ENCODE data around the gene CREBBP. TPM values are rescaled to one million over a fixed set of nuclear protein-coding genes. Genes with fewer than 3 reads are reported as not detected.

CREBBP gene
- total and polyA plus RNA-seq, 2 donors (not counting 1 experiment from before 2014, with no cell fraction given): 6.1 to 22.6 TPM

DNA sequence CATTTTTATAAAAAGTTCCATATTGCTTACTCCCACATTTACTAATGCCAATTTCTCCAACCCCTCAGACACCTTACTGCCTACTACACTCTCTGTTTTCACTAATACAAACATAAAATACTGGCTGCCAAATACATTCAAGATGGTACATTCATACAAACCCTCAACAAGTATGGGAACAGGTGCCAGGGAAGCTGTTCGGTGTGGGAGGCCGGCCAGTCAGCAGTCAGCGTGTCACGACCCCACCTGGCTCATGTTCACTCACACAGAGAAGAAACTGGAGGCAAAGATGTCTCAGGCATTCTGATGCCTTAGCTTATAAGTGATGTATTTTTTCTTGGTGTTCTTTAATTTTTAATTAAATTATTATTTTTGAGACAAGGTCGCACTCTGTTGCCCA, 120.8 kb downstream of the CREBBP start:
- H2AFZ ChIP-seq (ENCODE audit: low read length): no peak overlapping the region
- no peak overlapping the region for H3K9ac ChIP-seq (ENCODE audit: insufficient read depth, low read length)
- no peak overlapping the region for H3K4me2 ChIP-seq (ENCODE audit: extremely low read depth, insufficient read depth, low read length)
- no peaks in the 10 kb centered on the region for H4K20me1 ChIP-seq (ENCODE audit: control insufficient read depth, extremely low read depth, insufficient read depth, low read length)
- H3K9me3 ChIP-seq (ENCODE audit: control insufficient read depth, insufficient read depth, low read depth, low read length): no peaks in the 10 kb centered on the region
- no peak for DNase-seq (ENCODE audit: low read depth in 2 of 2)
- H3K4me1 ChIP-seq (ENCODE audit: control insufficient read depth, extremely low read depth, insufficient read depth, low read length): no peaks in the 10 kb centered on the region
- H3K4me3 ChIP-seq (replicated peaks in 1 of 4; ENCODE audit: control extremely low read depth in 1 of 4, insufficient read depth in 1 of 4, low read depth in 3 of 4, low read length in 4 of 4): no peak overlapping the region
- H3K27ac ChIP-seq (ENCODE audit: insufficient read depth, low read length): no peak overlapping the region
- peaks cover 7% of the 10 kb centered on the region for H3K36me3 ChIP-seq (ENCODE audit: control insufficient read depth, insufficient read depth, low read length)
- H3K79me2 ChIP-seq (ENCODE audit: control insufficient read depth, insufficient read depth, low read length): no peaks in the 10 kb centered on the region
- H3K27me3 ChIP-seq (ENCODE audit: control insufficient read depth, insufficient read depth, low read length): no peaks in the 10 kb centered on the region
- TF ChIP-seq, protein P1, sequence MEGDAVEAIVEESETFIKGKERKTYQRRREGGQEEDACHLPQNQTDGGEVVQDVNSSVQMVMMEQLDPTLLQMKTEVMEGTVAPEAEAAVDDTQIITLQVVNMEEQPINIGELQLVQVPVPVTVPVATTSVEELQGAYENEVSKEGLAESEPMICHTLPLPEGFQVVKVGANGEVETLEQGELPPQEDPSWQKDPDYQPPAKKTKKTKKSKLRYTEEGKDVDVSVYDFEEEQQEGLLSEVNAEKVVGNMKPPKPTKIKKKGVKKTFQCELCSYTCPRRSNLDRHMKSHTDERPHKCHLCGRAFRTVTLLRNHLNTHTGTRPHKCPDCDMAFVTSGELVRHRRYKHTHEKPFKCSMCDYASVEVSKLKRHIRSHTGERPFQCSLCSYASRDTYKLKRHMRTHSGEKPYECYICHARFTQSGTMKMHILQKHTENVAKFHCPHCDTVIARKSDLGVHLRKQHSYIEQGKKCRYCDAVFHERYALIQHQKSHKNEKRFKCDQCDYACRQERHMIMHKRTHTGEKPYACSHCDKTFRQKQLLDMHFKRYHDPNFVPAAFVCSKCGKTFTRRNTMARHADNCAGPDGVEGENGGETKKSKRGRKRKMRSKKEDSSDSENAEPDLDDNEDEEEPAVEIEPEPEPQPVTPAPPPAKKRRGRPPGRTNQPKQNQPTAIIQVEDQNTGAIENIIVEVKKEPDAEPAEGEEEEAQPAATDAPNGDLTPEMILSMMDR (conservative IDR thresholded peaks at IDR 0.05 in 1 of 2, IDR thresholded peaks at IDR 0.05 in 1 of 2; ENCODE audit: low read depth in 1 of 2, low read length in 2 of 2): no peak
- TF ChIP-seq EZH2 (IDR thresholded peaks at IDR 0.05; ENCODE audit: low read length, missing control alignments): no peak

DNA sequence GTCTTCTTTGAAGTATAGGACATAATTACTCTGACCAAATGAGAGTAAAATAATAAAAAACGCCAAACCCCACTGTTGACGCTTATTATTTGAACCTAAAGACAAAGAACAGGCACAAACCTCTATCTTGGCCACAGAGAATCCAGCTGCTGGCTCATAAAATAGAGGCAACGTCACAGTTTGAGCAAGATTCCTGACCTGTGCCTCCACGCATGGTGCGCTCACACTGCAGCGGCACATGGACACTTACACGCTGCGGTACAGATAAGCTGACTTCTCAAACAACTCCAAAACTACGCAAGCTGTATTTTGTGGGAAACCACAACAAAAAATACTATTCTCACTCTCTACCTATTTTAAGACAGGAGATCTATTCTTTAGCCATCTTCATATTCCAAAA, 124.4 kb downstream of the CREBBP start:
- Histone ChIP-seq H2AFZ (ENCODE audit: low read length) (no peak overlapping the region), H3K27me3 (ENCODE audit: control insufficient read depth, insufficient read depth, low read length) (no peaks in the 10 kb centered on the region), H3K4me2 (ENCODE audit: extremely low read depth, insufficient read depth, low read length) (no peak overlapping the region), H3K79me2 (ENCODE audit: control insufficient read depth, insufficient read depth, low read length) (peaks cover 3% of the 10 kb centered on the region), H3K4me1 (ENCODE audit: control insufficient read depth, extremely low read depth, insufficient read depth, low read length) (no peaks in the 10 kb centered on the region), H4K20me1 (ENCODE audit: control insufficient read depth, extremely low read depth, insufficient read depth, low read length) (no peaks in the 10 kb centered on the region), H3K27ac (ENCODE audit: insufficient read depth, low read length) (no peak overlapping the region), H3K4me3 (replicated peaks in 1 of 4; ENCODE audit: control extremely low read depth in 1 of 4, insufficient read depth in 1 of 4, low read depth in 3 of 4, low read length in 4 of 4) (no peak overlapping the region), H3K9me3 (ENCODE audit: control insufficient read depth, insufficient read depth, low read depth, low read length) (no peaks in the 10 kb centered on the region), H3K36me3 (ENCODE audit: control insufficient read depth, insufficient read depth, low read length) (peaks cover 8% of the 10 kb centered on the region), H3K9ac (ENCODE audit: insufficient read depth, low read length) (no peak overlapping the region)
- no peak for DNase-seq (ENCODE audit: low read depth in 2 of 2)
- TF ChIP-seq EZH2 (IDR thresholded peaks at IDR 0.05; ENCODE audit: low read length, missing control alignments): no peak
- TF ChIP-seq, protein P1 (conservative IDR thresholded peaks at IDR 0.05 in 1 of 2, IDR thresholded peaks at IDR 0.05 in 1 of 2; ENCODE audit: low read depth in 1 of 2, low read length in 2 of 2): no peak

DNA sequence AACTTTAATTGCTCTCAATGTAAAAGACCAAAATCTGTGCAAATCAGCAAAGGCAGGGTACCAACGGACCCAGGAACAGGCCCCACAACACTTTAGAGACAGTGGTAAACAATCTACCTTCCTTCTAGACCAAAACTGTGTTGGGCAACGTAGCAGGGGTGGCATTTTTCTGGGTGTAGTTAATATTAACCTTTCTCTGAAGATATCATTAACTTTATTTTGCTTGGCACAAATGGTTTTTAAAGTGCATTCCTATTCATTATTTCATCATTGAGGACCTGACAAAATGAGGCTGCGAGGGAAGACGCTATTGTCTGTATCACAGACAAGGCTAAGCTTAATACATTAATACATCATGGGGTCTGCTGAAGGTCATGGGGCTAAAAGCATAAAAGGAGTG, 125.3 kb downstream of the CREBBP start:
- DNase-seq (ENCODE audit: low read depth in 2 of 2): peak in 1 of 2 donors; percentile 40
- Histone ChIP-seq H3K79me2 (ENCODE audit: control insufficient read depth, insufficient read depth, low read length) (peaks cover 3% of the 10 kb centered on the region), H3K4me1 (ENCODE audit: control insufficient read depth, extremely low read depth, insufficient read depth, low read length) (no peaks in the 10 kb centered on the region), H3K4me2 (ENCODE audit: extremely low read depth, insufficient read depth, low read length) (no peak overlapping the region), H3K4me3 (replicated peaks in 1 of 4; ENCODE audit: control extremely low read depth in 1 of 4, insufficient read depth in 1 of 4, low read depth in 3 of 4, low read length in 4 of 4) (no peak overlapping the region), H3K27me3 (ENCODE audit: control insufficient read depth, insufficient read depth, low read length) (no peaks in the 10 kb centered on the region), H3K36me3 (ENCODE audit: control insufficient read depth, insufficient read depth, low read length) (peaks cover 9% of the 10 kb centered on the region), H4K20me1 (ENCODE audit: control insufficient read depth, extremely low read depth, insufficient read depth, low read length) (no peaks in the 10 kb centered on the region), H2AFZ (ENCODE audit: low read length) (no peak overlapping the region), H3K9ac (ENCODE audit: insufficient read depth, low read length) (no peak overlapping the region), H3K27ac (ENCODE audit: insufficient read depth, low read length) (no peak overlapping the region), H3K9me3 (ENCODE audit: control insufficient read depth, insufficient read depth, low read depth, low read length) (no peaks in the 10 kb centered on the region)
- TF ChIP-seq EZH2 (IDR thresholded peaks at IDR 0.05; ENCODE audit: low read length, missing control alignments): no peak
- TF ChIP-seq, protein P1 (conservative IDR thresholded peaks at IDR 0.05 in 1 of 2, IDR thresholded peaks at IDR 0.05 in 1 of 2; ENCODE audit: low read depth in 1 of 2, low read length in 2 of 2): no peak
